Neural cell (in vitro differentiated cells): ENCODE data around the gene FGGY. TPM values are rescaled to one million over a fixed set of nuclear protein-coding genes. Genes with fewer than 3 reads are reported as not detected.

Experiments used
- H2AFZ ChIP-seq: fragments of 200-600, 300-800 bp; sonication (generic), shearing (Covaris generic); 2 replicates; pipeline ENCODE4 v1.6.0; 2014; ENCODE audit warnings: low read depth, mild to moderate bottlenecking, antibody characterized with exemption, low read length, moderate library complexity
- H3F3A ChIP-seq: fragments of 200-600 bp; shearing (Covaris generic); 2 replicates; pipeline ENCODE4 v1.6.1; 2016; ENCODE audit warnings: mild to moderate bottlenecking, moderate library complexity, mixed read lengths, antibody characterized with exemption, low read length; ENCODE audit not compliant: insufficient read depth, poor library complexity, severe bottlenecking
- H3K27ac ChIP-seq: fragments of 200-600, 300-800 bp; sonication (generic), shearing (Covaris generic); 2 replicates; pipeline ENCODE4 v1.5.1; 2014; ENCODE audit warnings: mild to moderate bottlenecking, low read length, moderate library complexity
- H3K27me3 ChIP-seq: fragments of 300-800, 200-600 bp; sonication (generic), shearing (Covaris generic); 2 replicates; pipeline ENCODE4 v1.6.0; 2014; ENCODE audit warnings: mild to moderate bottlenecking, low read depth, low read length, moderate library complexity; ENCODE audit not compliant: insufficient read depth
- H3K36me3 ChIP-seq: fragments of 300-800, 200-600 bp; sonication (generic), shearing (Covaris generic); 2 replicates; pipeline ENCODE4 v1.5.1; 2014; ENCODE audit warnings: mild to moderate bottlenecking, antibody characterized with exemption, low read length, moderate library complexity; ENCODE audit not compliant: insufficient read depth
- H3K4me2 ChIP-seq: fragments of 300-800, 200-600 bp; sonication (generic), shearing (Covaris generic); 2 replicates; pipeline ENCODE4 v1.6.0; 2014; ENCODE audit warnings: mild to moderate bottlenecking, low read length
- H3K4me3 ChIP-seq: fragments of 300-800, 200-600 bp; sonication (generic), shearing (Covaris generic); 2 replicates; pipeline ENCODE4 v1.5.1; 2014; ENCODE audit warnings: mild to moderate bottlenecking, low read length, moderate library complexity
- H3K79me2 ChIP-seq: fragments of 200-600 bp; shearing (Covaris generic); replicated peaks from 2 replicates; pipeline ENCODE4 v1.6.0; 2014; ENCODE audit warnings: mild to moderate bottlenecking, low read length, moderate library complexity; ENCODE audit not compliant: insufficient read depth
- H3K9ac ChIP-seq: fragments of 300-800, 200-600 bp; sonication (generic), shearing (Covaris generic); 2 replicates; pipeline ENCODE4 v1.6.1; 2016; ENCODE audit warnings: mild to moderate bottlenecking, low read length, mixed read lengths
- H3K9me2 ChIP-seq: fragments of 200-600 bp; shearing (Covaris generic); 2 replicates; pipeline ENCODE4 v1.6.1; 2016; ENCODE audit warnings: mild to moderate bottlenecking, low read length, mixed read lengths; ENCODE audit not compliant: insufficient read depth
- H3K9me3 ChIP-seq: fragments of 200-600, 300-800 bp; sonication (generic), shearing (Covaris generic); 2 replicates; pipeline ENCODE4 v1.6.1; 2016; ENCODE audit warnings: mild to moderate bottlenecking, mixed run types, low read length, moderate library complexity, mixed read lengths
- H4K20me1 ChIP-seq: fragments of 200-600 bp; shearing (Covaris generic); 2 replicates; pipeline ENCODE4 v1.6.1; 2016; ENCODE audit warnings: mild to moderate bottlenecking, mixed run types; ENCODE audit not compliant: insufficient read depth
- CTCF ChIP-seq: fragments of 450-650 bp; IDR thresholded peaks from 2 replicates; pipeline ENCODE4 v1.5.1; 2014; ENCODE audit warnings: antibody characterized with exemption, mild to moderate bottlenecking, moderate library complexity; ENCODE audit not compliant: poor library complexity, severe bottlenecking
- EP300 ChIP-seq: fragments of 450-650 bp; conservative IDR thresholded peaks from 2 replicates; pipeline ENCODE4 v1.6.1; 2014; ENCODE audit warnings: antibody characterized with exemption, mild to moderate bottlenecking, moderate library complexity; ENCODE audit not compliant: poor library complexity, severe bottlenecking
- EZH2 ChIP-seq: fragments of 200-600, 300-800 bp; shearing (Covaris generic), sonication (generic); IDR thresholded peaks from 2 replicates; pipeline ENCODE4 v1.6.1; 2014; ENCODE audit warnings: antibody characterized with exemption, low read length, borderline replicate concordance, mild to moderate bottlenecking; ENCODE audit not compliant: insufficient read depth, poor library complexity, severe bottlenecking
- MXI1 ChIP-seq: fragments of 450-650 bp; conservative IDR thresholded peaks from 2 replicates; pipeline ENCODE4 v1.6.1; 2014; ENCODE audit warnings: antibody characterized with exemption, mild to moderate bottlenecking; ENCODE audit not compliant: poor library complexity, severe bottlenecking
- POLR2AphosphoS5 ChIP-seq: IDR thresholded peaks from 2 replicates; pipeline ENCODE4 v1.6.1; 2012
- RAD21 ChIP-seq: fragments of 450-650 bp; conservative IDR thresholded peaks from 2 replicates; pipeline ENCODE4 v1.6.1; 2014; ENCODE audit warnings: antibody characterized with exemption, mild to moderate bottlenecking, moderate library complexity
- REST ChIP-seq: IDR thresholded peaks from 2 replicates; pipeline ENCODE4 v1.6.1; 2012; ENCODE audit warnings: borderline replicate concordance
- SMC3 ChIP-seq: fragments of 450-650 bp; conservative IDR thresholded peaks from 2 replicates; pipeline ENCODE4 v1.6.1; 2014; ENCODE audit warnings: antibody characterized with exemption, mild to moderate bottlenecking, moderate library complexity; ENCODE audit not compliant: poor library complexity
- TAF1 ChIP-seq: IDR thresholded peaks from 2 replicates; pipeline ENCODE4 v1.6.1; 2012; ENCODE audit warnings: low read depth
- polyA plus RNA-seq: library from polyadenylated mRNA; depleted of rRNA; stranded (reverse); fragments of >200 nt; gene quantifications from 2 replicates; pipeline ENCODE4 v1.2.3, GENCODE V29; 2014

The FGGY gene
- polyA plus RNA-seq, 1 donor from 2014 or later: 7.4 TPM

GRCh38 chr1:59318271-59318860 is 21.5 kb downstream of the FGGY start:
- Histone ChIP-seq H3K9me2 (no peaks in the 10 kb centered on the region), H3K9me3 (no peaks in the 10 kb centered on the region), H3K4me2 (no peak overlapping the region), H3K9ac (no peak overlapping the region), H3K4me3 (no peak overlapping the region), H2AFZ (no peak overlapping the region), H3K79me2 (no peaks in the 10 kb centered on the region), H3F3A (no peaks in the 10 kb centered on the region), H4K20me1 (no peaks in the 10 kb centered on the region), H3K36me3 (no peaks in the 10 kb centered on the region), H3K27me3 (no peaks in the 10 kb centered on the region), H3K27ac (no peak overlapping the region)
- TF ChIP-seq EP300: no peak
- no peak for TF ChIP-seq CTCF
- TF ChIP-seq POLR2AphosphoS5: no peak
- TF ChIP-seq SMC3: no peak
- TF ChIP-seq REST: no peak
- no peak for TF ChIP-seq RAD21
- TF ChIP-seq EZH2: no peak
- no peak for TF ChIP-seq TAF1
- no peak for TF ChIP-seq MXI1

- no peaks in the 10 kb centered on the region for H3F3A ChIP-seq
- no peaks in the 10 kb centered on the region for H4K20me1 ChIP-seq
- H3K9me2 ChIP-seq: no peaks in the 10 kb centered on the region
- TF ChIP-seq MXI1 (no peak), CTCF (no peak), REST (no peak), POLR2AphosphoS5 (no peak), SMC3 (no peak), EZH2 (no peak), TAF1 (no peak), RAD21 (no peak), EP300 (no peak)
- H3K27me3 ChIP-seq: no peaks in the 10 kb centered on the region
- H3K27ac ChIP-seq: no peak overlapping the region
- no peak overlapping the region for H2AFZ ChIP-seq
- H3K79me2 ChIP-seq: no peaks in the 10 kb centered on the region
- no peak overlapping the region for H3K4me2 ChIP-seq
- H3K36me3 ChIP-seq: no peaks in the 10 kb centered on the region
- H3K9ac ChIP-seq: no peak overlapping the region
- no peaks in the 10 kb centered on the region for H3K9me3 ChIP-seq
- H3K4me3 ChIP-seq: no peak overlapping the region
Observed at GRCh38 chr1:59322394-59322793, 25.5 kb downstream of the FGGY start.
